Fibroblast of pulmonary artery (primary cell): ENCODE results near the gene PSMB10.

Source experiments
- DNase-seq: peaks from one replicate; pipeline ENCODE4 v3.0.0-alpha.2; 2010; ENCODE audit warnings: low read depth
- H3K4me3 ChIP-seq: replicated peaks from 2 replicates; pipeline ENCODE4 v1.5.1; 2011; ENCODE audit warnings: low read depth, mild to moderate bottlenecking, control low read depth, low read length, moderate library complexity
- CTCF ChIP-seq: IDR thresholded peaks from 2 replicates; pipeline ENCODE4 v1.5.1; 2011; ENCODE audit warnings: mild to moderate bottlenecking, control low read depth, low read length, inconsistent platforms; ENCODE audit errors: missing control alignments

Gene PSMB10

GRCh38 chr16:67951485-67951884 lies 14.8 kb upstream of the PSMB10 start:
- no peak for DNase-seq
- H3K4me3 ChIP-seq, result no peak overlapping the region
- TF ChIP-seq CTCF, result no peak

GRCh38 chr16:67950335-67950843 lies 13.7 kb upstream of the PSMB10 start:
- DNase-seq, result no peak
- no peak for TF ChIP-seq CTCF
- no peak overlapping the region for H3K4me3 ChIP-seq

GRCh38 chr16:67949645-67950044 lies 13.0 kb upstream of the PSMB10 start:
- TF ChIP-seq CTCF, result no peak
- no peak for DNase-seq
- H3K4me3 ChIP-seq, result no peak overlapping the region

- no peak for TF ChIP-seq CTCF
- no peak overlapping the region for H3K4me3 ChIP-seq
- no peak for DNase-seq
Measured at GRCh38 chr16:67948015-67948414, 11.4 kb upstream of the PSMB10 start.

- H3K4me3 ChIP-seq, result no peak overlapping the region
- TF ChIP-seq CTCF, result no peak
- no peak for DNase-seq
Measured at GRCh38 chr16:67946966-67947558, 10.4 kb upstream of the PSMB10 start.

- no peak for DNase-seq
- TF ChIP-seq CTCF, result no peak
- no peak overlapping the region for H3K4me3 ChIP-seq
Measured at GRCh38 chr16:67946128-67946569, 9.5 kb upstream of the PSMB10 start.

GRCh38 chr16:67945392-67945933 lies 8.8 kb upstream of the PSMB10 start:
- DNase-seq, result no peak
- TF ChIP-seq CTCF, result no peak
- H3K4me3 ChIP-seq, result no peak overlapping the region
